ENCODE data around the gene MROH9. TPM values are rescaled to one million over a fixed set of nuclear protein-coding genes. Genes with fewer than 3 reads are reported as not detected.
"Not testable (repeated sequence)": the region's sequence is repeated elsewhere in the genome, so short reads cannot be mapped to it uniquely, and the experiment has no call there.

Gene MROH9
- total and polyA plus RNA-seq, 2 experiments from 2014 or later, result 0.15 to 0.23 TPM

- Histone ChIP-seq H3K4me3 (no peak overlapping the region), H3K4me2 (no peak overlapping the region), H3K4me1 (ENCODE audit: insufficient read depth) (no peaks in the 10 kb centered on the region), H3K9me3 (ENCODE audit: low read depth) (no peaks in the 10 kb centered on the region), H3K27ac (peak overlapping the region; percentile 8), H4K20me1 (ENCODE audit: insufficient read depth, poor library complexity, severe bottlenecking) (no peaks in the 10 kb centered on the region), H3K27me3 (no peaks in the 10 kb centered on the region), H3K9me2 (replicated peaks; ENCODE audit: insufficient read depth) (no peaks in the 10 kb centered on the region), H3K36me3 (replicated peaks; ENCODE audit: insufficient read depth, low read depth) (no peaks in the 10 kb centered on the region), H2AFZ (no peak overlapping the region), H3K79me2 (no peaks in the 10 kb centered on the region)
- no peak for TF ChIP-seq EZH2phosphoT487 (IDR thresholded peaks at IDR 0.05; ENCODE audit: low read depth, severe bottlenecking, unreplicated experiment)
- no peak for TF ChIP-seq CTCF (IDR thresholded peaks at IDR 0.05; ENCODE audit: poor library complexity)
- no peak for TF ChIP-seq EZH2 (IDR thresholded peaks at IDR 0.05; ENCODE audit: borderline replicate concordance)
- DNase-seq (ENCODE audit: low spot score), result no peak
These were observed 25.1 kb upstream of the MROH9 start for GRCh38 chr1:170910273-170910672.

- WGBS (ENCODE audit: low lambda C conversion rate, missing lambda C conversion rate), result 69% methylated on average over 3 of the region's 3 CpGs
These were observed 18.0 kb upstream of the MROH9 start for GRCh38 chr1:170917373-170917772.

GRCh38 chr1:170924656-170925055 is 10.7 kb upstream of the MROH9 start:
- H3K27me3 ChIP-seq; H3K9me3 ChIP-seq (ENCODE audit: low read depth); H3K4me1 ChIP-seq (ENCODE audit: insufficient read depth); H3K4me2 ChIP-seq; H2AFZ ChIP-seq; H4K20me1 ChIP-seq (ENCODE audit: insufficient read depth, poor library complexity, severe bottlenecking); H3K4me3 ChIP-seq; H3K79me2 ChIP-seq; H3K27ac ChIP-seq; H3K9me2 ChIP-seq (replicated peaks; ENCODE audit: insufficient read depth); DNase-seq (ENCODE audit: low spot score); H3K36me3 ChIP-seq (replicated peaks; ENCODE audit: insufficient read depth, low read depth): not testable (repeated sequence)
- 75% methylated on average over 1 of the region's 1 CpG for WGBS (ENCODE audit: low lambda C conversion rate, missing lambda C conversion rate)

More at GRCh38 chr1:170917373-170917772, 18.0 kb upstream of the MROH9 start:
- H3K27ac ChIP-seq, result no peak overlapping the region
- H3K4me3 ChIP-seq, result no peak overlapping the region
- no peaks in the 10 kb centered on the region for H3K36me3 ChIP-seq (replicated peaks; ENCODE audit: insufficient read depth, low read depth)
- no peaks in the 10 kb centered on the region for H3K27me3 ChIP-seq
- no peak overlapping the region for H2AFZ ChIP-seq
- H3K9me3 ChIP-seq (ENCODE audit: low read depth), result peaks cover 9% of the 10 kb centered on the region
- H3K79me2 ChIP-seq, result no peaks in the 10 kb centered on the region
- no peaks in the 10 kb centered on the region for H4K20me1 ChIP-seq (ENCODE audit: insufficient read depth, poor library complexity, severe bottlenecking)
- no peaks in the 10 kb centered on the region for H3K4me1 ChIP-seq (ENCODE audit: insufficient read depth)
- H3K4me2 ChIP-seq, result no peak overlapping the region
- H3K9me2 ChIP-seq (replicated peaks; ENCODE audit: insufficient read depth), result no peaks in the 10 kb centered on the region
- no peak for TF ChIP-seq EZH2phosphoT487 (IDR thresholded peaks at IDR 0.05; ENCODE audit: low read depth, severe bottlenecking, unreplicated experiment)
- no peak for TF ChIP-seq CTCF (IDR thresholded peaks at IDR 0.05; ENCODE audit: poor library complexity)
- no peak for TF ChIP-seq EZH2 (IDR thresholded peaks at IDR 0.05; ENCODE audit: borderline replicate concordance)
- no peak for DNase-seq (ENCODE audit: low spot score)

- no peak overlapping the region for H2AFZ ChIP-seq
- TF ChIP-seq CTCF (IDR thresholded peaks at IDR 0.05; ENCODE audit: poor library complexity) (peak; percentile 45), EZH2phosphoT487 (IDR thresholded peaks at IDR 0.05; ENCODE audit: low read depth, severe bottlenecking, unreplicated experiment) (no peak)
- 71% methylated on average over 8 of the region's 8 CpGs for WGBS (ENCODE audit: low lambda C conversion rate, missing lambda C conversion rate)
These were observed 7.1 kb upstream of the MROH9 start for GRCh38 chr1:170927955-170928840.

More at GRCh38 chr1:170927955-170928840, 7.1 kb upstream of the MROH9 start:
- Histone ChIP-seq H3K9me2 (replicated peaks; ENCODE audit: insufficient read depth) (no peaks in the 10 kb centered on the region), H3K79me2 (no peaks in the 10 kb centered on the region), H3K27me3 (no peaks in the 10 kb centered on the region), H3K27ac (no peak overlapping the region), H3K9me3 (ENCODE audit: low read depth) (no peaks in the 10 kb centered on the region), H3K4me2 (no peak overlapping the region), H3K36me3 (replicated peaks; ENCODE audit: insufficient read depth, low read depth) (no peaks in the 10 kb centered on the region), H4K20me1 (ENCODE audit: insufficient read depth, poor library complexity, severe bottlenecking) (no peaks in the 10 kb centered on the region), H3K4me3 (no peak overlapping the region), H3K4me1 (ENCODE audit: insufficient read depth) (no peaks in the 10 kb centered on the region)
- peak; percentile 10 for DNase-seq (ENCODE audit: low spot score)
